A549 (cell line): ENCODE results near the gene AP3D1. TPM values are rescaled to one million over a fixed set of nuclear protein-coding genes. Genes with fewer than 3 reads are reported as not detected.

Experiments used
- ATAC-seq, 2 experiments: fragments of 200-7000 bp in 1 of 2; fragments of >200 bp in 1 of 2; cut with Nextera tagmentation in 1 of 2; cut with Tn5 transposase in 1 of 2; 3 replicates each; pipeline versions ENCODE4 v1.8.0 to v1.9.1; 2018 to 2020; ENCODE audit warnings: mild to moderate bottlenecking in 1 of 2, moderate library complexity in 1 of 2
- CTCF ChIA-PET: fragments of 300-600 bp; sonication (Branson Sonifier 250); formaldehyde crosslinking; extraction: SDS; loops from one replicate; lab custom pipeline; 2021; ENCODE audit warnings: antibody characterized with exemption, inconsistent platforms; lab: Yijun Ruan, JAX
- POLR2A ChIA-PET: fragments of 350-600 bp; formaldehyde crosslinking; extraction: SDS; loops from one replicate; lab custom pipeline; 2021; ENCODE audit warnings: antibody characterized with exemption, inconsistent platforms; lab: Yijun Ruan, JAX
- DNase-seq, 2 experiments: peaks; one replicate each; pipeline versions ENCODE4 v3.0.0 to v3.0.0-alpha.2; 2011 to 2016; ENCODE audit warnings: low read depth in 1 of 2, low spot score in 1 of 2
- FAIRE-seq: peaks from 2 replicates; lab custom pipeline; 2011; peaks lifted over from hg19 to GRCh38; lab: Jason Lieb, UNC
- H3K27ac ChIP-seq, 2 experiments: fragments of >200 bp; sonication (Bioruptor Twin); formaldehyde crosslinking; 3 replicates each; pipeline ENCODE4 v1.5.1; 2016 to 2017
- H3K4me1 ChIP-seq: fragments of >200 bp; sonication (Bioruptor Twin); formaldehyde crosslinking; 3 replicates; pipeline ENCODE4 v1.6.1; 2016
- H3K4me2 ChIP-seq: fragments of >200 bp; sonication (Bioruptor Twin); formaldehyde crosslinking; 3 replicates; pipeline ENCODE4 v1.6.1; 2016
- H3K4me3 ChIP-seq: fragments of >200 bp; sonication (Bioruptor Twin); formaldehyde crosslinking; 3 replicates; pipeline ENCODE4 v1.5.1; 2016
- H3K9me3 ChIP-seq: fragments of >200 bp; sonication (Bioruptor Twin); formaldehyde crosslinking; 3 replicates; pipeline ENCODE4 v1.6.1; 2016
- CBX2 ChIP-seq: fragments of 200-600 bp; sonication (generic); IDR thresholded peaks from 2 replicates; pipeline ENCODE4 v1.6.1; 2016; ENCODE audit warnings: low read depth, mild to moderate bottlenecking, borderline replicate concordance
- CBX8 ChIP-seq: fragments of 200-600 bp; sonication (generic); IDR thresholded peaks from 2 replicates; pipeline ENCODE4 v1.6.1; 2016
- CHD4 ChIP-seq: fragments of 200-600 bp; sonication (generic); IDR thresholded peaks from 2 replicates; pipeline ENCODE4 v1.6.1; 2016; ENCODE audit warnings: antibody characterized with exemption, mild to moderate bottlenecking, borderline replicate concordance
- EHF ChIP-seq: fragments of 250-450 bp; sonication (Bioruptor Pico); IDR thresholded peaks from 2 replicates; pipeline ENCODE4 v1.5.0; 2020; ENCODE audit warnings: mild to moderate bottlenecking
- EP300 ChIP-seq, 2 experiments: fragments of >200 bp; sonication (Bioruptor Twin); formaldehyde crosslinking; IDR thresholded peaks; 2 replicates in 1 of 2; 3 replicates in 1 of 2; pipeline ENCODE4 v1.6.1; 2016 to 2017
- ESRRA ChIP-seq: fragments of 150-350 bp; IDR thresholded peaks from 2 replicates; pipeline ENCODE4 v1.6.1; 2014; ENCODE audit warnings: mild to moderate bottlenecking, low read length, borderline replicate concordance
- FOSL2 ChIP-seq, 2 experiments: fragments of 450-650 bp in 1 of 2; fragments of >200 bp in 1 of 2; sonication (Bioruptor Twin) in 1 of 2; formaldehyde crosslinking; IDR thresholded peaks; 2 replicates each; pipeline versions ENCODE4 v1.5.0 to v1.6.1; 2016 to 2020; ENCODE audit warnings: mild to moderate bottlenecking in 1 of 2, moderate library complexity in 1 of 2
- FOXS1 ChIP-seq: fragments of 250-450 bp; sonication (Bioruptor Pico); IDR thresholded peaks from 2 replicates; pipeline ENCODE4 v1.5.0; 2020; ENCODE audit warnings: mild to moderate bottlenecking, moderate library complexity
- HOXA7 ChIP-seq: fragments of 250-450 bp; sonication (Bioruptor Pico); IDR thresholded peaks from 2 replicates; pipeline ENCODE4 v1.5.0; 2020; ENCODE audit warnings: mild to moderate bottlenecking, moderate library complexity
- JUNB ChIP-seq: fragments of >200 bp; sonication (Bioruptor Twin); formaldehyde crosslinking; IDR thresholded peaks from 2 replicates; pipeline ENCODE4 v1.6.1; 2016
- NFE2L2 ChIP-seq: fragments of 150-350 bp; conservative IDR thresholded peaks from 2 replicates; pipeline ENCODE4 v1.6.1; 2014; ENCODE audit warnings: low read length
- NR3C1 ChIP-seq: fragments of >200 bp; sonication (Bioruptor Twin); formaldehyde crosslinking; IDR thresholded peaks from 3 replicates; pipeline ENCODE4 v1.6.1; 2017
- POLR2AphosphoS2 ChIP-seq: conservative IDR thresholded peaks from 2 replicates; pipeline ENCODE4 v1.6.1; 2012; ENCODE audit warnings: low read length, improper control_type of control experiment, inconsistent platforms
- SMC3 ChIP-seq: fragments of >200 bp; sonication (Bioruptor Twin); formaldehyde crosslinking; IDR thresholded peaks from 3 replicates; pipeline ENCODE4 v1.6.1; 2018; ENCODE audit warnings: inconsistent platforms
- SREBF2 ChIP-seq: fragments of 450-650 bp; IDR thresholded peaks from 2 replicates; pipeline ENCODE4 v1.6.1; 2014; ENCODE audit warnings: mild to moderate bottlenecking, moderate library complexity
- TFCP2L1 ChIP-seq: fragments of 250-450 bp; sonication (Bioruptor Pico); IDR thresholded peaks from 2 replicates; pipeline ENCODE4 v1.5.0; 2021; ENCODE audit warnings: mild to moderate bottlenecking
- ZNF302 ChIP-seq: fragments of 250-450 bp; sonication (Bioruptor Pico); IDR thresholded peaks from 2 replicates; pipeline ENCODE4 v1.9.0; 2021; ENCODE audit warnings: inconsistent platforms, mild to moderate bottlenecking, moderate library complexity
- WGBS: methylation state at CpG from one replicate; pipeline ENCODE4 v1.1.6; 2017; ENCODE audit errors: missing lambda C conversion rate; 5-methylcytosine and 5-hydroxymethylcytosine counted together
- polyA plus RNA-seq, 4 experiments: library from polyadenylated mRNA; depleted of rRNA in 3 of 4; stranded (reverse); fragments of >200 nt; fragmentation: RNase III in 1 of 4; extraction: RNeasy Plus Mini Kit Qiagen cat#74134 plus additional on column Dnase treatment in 1 of 4; gene quantifications; 2 replicates in 3 of 4; 3 replicates in 1 of 4; pipeline ENCODE4 v1.2.3, GENCODE V29; 2011 to 2017
- TF ChIP-seq, protein P1 (sequence below): IDR thresholded peaks from 2 replicates; pipeline ENCODE4 v1.6.1; 2012; ENCODE audit warnings: low read depth, borderline replicate concordance
- TF ChIP-seq, protein P2 (sequence below): fragments of >200 bp; sonication (Bioruptor Twin); formaldehyde crosslinking; IDR thresholded peaks from 3 replicates; pipeline ENCODE4 v1.5.1; 2016
- TF ChIP-seq, protein P3 (sequence below): fragments of 250-450 bp; sonication (Bioruptor Pico); IDR thresholded peaks from 2 replicates; pipeline ENCODE4 v1.5.0; 2021; ENCODE audit warnings: mild to moderate bottlenecking, moderate library complexity, borderline replicate concordance
- TF ChIP-seq, protein P4 (sequence below): fragments of >200 bp; sonication (Bioruptor Twin); formaldehyde crosslinking; IDR thresholded peaks from 2 replicates; pipeline ENCODE4 v1.6.1; 2016
- TF ChIP-seq, protein P5 (sequence below): IDR thresholded peaks from 2 replicates; pipeline ENCODE4 v1.6.1; 2012
- TF ChIP-seq, protein P6 (sequence below): fragments of 200-600 bp; sonication (generic); IDR thresholded peaks from 2 replicates; pipeline ENCODE4 v1.6.1; 2016; ENCODE audit warnings: antibody characterized with exemption, mild to moderate bottlenecking, moderate library complexity
- TF ChIP-seq, protein P7 (sequence below): IDR thresholded peaks from 2 replicates; pipeline ENCODE4 v1.6.1; 2012

AP3D1 gene
- polyA plus RNA-seq, 2 of the 4 experiments (the other 2 are of a cell fraction): 44.4 to 66.9 TPM

DNA sequence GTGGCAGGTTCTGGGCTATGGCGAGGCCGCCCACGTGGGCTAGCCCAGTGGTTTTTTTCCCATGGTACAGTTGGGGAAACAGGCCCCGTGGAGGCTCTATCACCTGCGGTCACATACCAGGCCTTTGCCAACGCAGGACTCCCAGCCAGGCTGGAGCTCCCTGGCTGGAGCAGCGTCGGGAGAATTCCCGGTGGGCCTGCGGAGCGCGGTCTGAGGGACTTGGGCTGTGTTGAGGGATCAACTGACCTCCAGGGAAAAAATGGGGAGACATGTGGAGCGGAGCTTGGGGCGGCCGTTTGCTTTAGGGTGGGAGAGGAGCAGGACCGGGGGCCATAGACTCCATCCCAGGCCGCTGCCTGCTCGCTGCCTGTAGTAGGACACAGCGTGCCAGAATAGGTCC lies 28.7 kb upstream of the AP3D1 start:
- H3K4me2 ChIP-seq: no peak overlapping the region
- H3K4me1 ChIP-seq: no peaks in the 10 kb centered on the region
- H3K27ac ChIP-seq: no peak overlapping the region
- TF ChIP-seq EP300 (IDR thresholded peaks at IDR 0.05): no peak
- no peak for TF ChIP-seq ESRRA
- DNase-seq (no peak), FAIRE-seq (no peak), ATAC-seq (no peak)
- 97% methylated on average over 16 of the region's 19 CpGs for WGBS
- ChIA-PET POLR2A (no interaction called here), CTCF (interaction anchor here (1.0 kb wide), 1 partner anchor 11 kb away, joined by 3 read pairs; no protein-coding TSS in a partner anchor)
- no peak overlapping the region for H3K4me3 ChIP-seq
- no peaks in the 10 kb centered on the region for H3K9me3 ChIP-seq

DNA sequence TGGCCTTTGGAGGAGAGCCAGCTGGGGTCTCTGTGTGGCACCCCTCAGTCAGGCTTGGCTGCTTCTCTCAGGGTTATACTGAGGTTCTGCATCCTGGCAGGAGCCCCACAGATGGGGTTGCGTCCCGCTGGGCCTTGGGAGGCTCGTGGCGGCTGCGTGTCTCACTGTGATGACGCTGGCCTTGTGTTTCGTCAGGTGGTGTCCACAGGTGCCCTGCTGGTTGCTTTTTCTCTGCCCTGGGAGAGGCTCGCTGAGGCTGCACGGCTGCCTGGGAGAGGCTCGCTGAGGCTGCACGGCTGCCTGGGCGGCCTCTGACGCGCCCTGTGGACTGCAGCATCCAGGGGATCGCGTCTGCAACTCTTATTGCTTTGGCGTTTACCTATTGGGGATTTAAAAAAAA lies 27.7 kb upstream of the AP3D1 start:
- H3K4me3 ChIP-seq: no peak overlapping the region
- ATAC-seq (no peak), FAIRE-seq (no peak), DNase-seq (no peak)
- CTCF ChIA-PET: no interaction called here
- POLR2A ChIA-PET: no interaction called here
- no peak for TF ChIP-seq NR3C1
- TF ChIP-seq, protein P1, sequence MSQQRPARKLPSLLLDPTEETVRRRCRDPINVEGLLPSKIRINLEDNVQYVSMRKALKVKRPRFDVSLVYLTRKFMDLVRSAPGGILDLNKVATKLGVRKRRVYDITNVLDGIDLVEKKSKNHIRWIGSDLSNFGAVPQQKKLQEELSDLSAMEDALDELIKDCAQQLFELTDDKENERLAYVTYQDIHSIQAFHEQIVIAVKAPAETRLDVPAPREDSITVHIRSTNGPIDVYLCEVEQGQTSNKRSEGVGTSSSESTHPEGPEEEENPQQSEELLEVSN: no peak
- no peak for TF ChIP-seq FOXS1 (CRISPR knock-in tag)
- TF ChIP-seq, protein P2, sequence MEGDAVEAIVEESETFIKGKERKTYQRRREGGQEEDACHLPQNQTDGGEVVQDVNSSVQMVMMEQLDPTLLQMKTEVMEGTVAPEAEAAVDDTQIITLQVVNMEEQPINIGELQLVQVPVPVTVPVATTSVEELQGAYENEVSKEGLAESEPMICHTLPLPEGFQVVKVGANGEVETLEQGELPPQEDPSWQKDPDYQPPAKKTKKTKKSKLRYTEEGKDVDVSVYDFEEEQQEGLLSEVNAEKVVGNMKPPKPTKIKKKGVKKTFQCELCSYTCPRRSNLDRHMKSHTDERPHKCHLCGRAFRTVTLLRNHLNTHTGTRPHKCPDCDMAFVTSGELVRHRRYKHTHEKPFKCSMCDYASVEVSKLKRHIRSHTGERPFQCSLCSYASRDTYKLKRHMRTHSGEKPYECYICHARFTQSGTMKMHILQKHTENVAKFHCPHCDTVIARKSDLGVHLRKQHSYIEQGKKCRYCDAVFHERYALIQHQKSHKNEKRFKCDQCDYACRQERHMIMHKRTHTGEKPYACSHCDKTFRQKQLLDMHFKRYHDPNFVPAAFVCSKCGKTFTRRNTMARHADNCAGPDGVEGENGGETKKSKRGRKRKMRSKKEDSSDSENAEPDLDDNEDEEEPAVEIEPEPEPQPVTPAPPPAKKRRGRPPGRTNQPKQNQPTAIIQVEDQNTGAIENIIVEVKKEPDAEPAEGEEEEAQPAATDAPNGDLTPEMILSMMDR: no peak
- TF ChIP-seq SREBF2: no peak
- no peak for TF ChIP-seq EHF (CRISPR knock-in tag)
- TF ChIP-seq NFE2L2: no peak
- TF ChIP-seq, protein P3, sequence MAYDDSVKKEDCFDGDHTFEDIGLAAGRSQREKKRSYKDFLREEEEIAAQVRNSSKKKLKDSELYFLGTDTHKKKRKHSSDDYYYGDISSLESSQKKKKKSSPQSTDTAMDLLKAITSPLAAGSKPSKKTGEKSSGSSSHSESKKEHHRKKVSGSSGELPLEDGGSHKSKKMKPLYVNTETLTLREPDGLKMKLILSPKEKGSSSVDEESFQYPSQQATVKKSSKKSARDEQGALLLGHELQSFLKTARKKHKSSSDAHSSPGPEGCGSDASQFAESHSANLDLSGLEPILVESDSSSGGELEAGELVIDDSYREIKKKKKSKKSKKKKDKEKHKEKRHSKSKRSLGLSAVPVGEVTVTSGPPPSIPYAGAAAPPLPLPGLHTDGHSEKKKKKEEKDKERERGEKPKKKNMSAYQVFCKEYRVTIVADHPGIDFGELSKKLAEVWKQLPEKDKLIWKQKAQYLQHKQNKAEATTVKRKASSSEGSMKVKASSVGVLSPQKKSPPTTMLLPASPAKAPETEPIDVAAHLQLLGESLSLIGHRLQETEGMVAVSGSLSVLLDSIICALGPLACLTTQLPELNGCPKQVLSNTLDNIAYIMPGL: no peak
- TF ChIP-seq POLR2AphosphoS2: no peak
- no peak for TF ChIP-seq TFCP2L1 (CRISPR knock-in tag)
- no peak for TF ChIP-seq ZNF302 (CRISPR knock-in tag)
- TF ChIP-seq, protein P4, sequence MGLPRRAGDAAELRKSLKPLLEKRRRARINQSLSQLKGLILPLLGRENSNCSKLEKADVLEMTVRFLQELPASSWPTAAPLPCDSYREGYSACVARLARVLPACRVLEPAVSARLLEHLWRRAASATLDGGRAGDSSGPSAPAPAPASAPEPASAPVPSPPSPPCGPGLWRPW: no peak
- no peak for TF ChIP-seq SMC3
- TF ChIP-seq, protein P5, sequence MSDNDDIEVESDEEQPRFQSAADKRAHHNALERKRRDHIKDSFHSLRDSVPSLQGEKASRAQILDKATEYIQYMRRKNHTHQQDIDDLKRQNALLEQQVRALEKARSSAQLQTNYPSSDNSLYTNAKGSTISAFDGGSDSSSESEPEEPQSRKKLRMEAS: no peak
- no peak for TF ChIP-seq FOSL2 (IDR thresholded peaks at IDR 0.05)
- no peak for TF ChIP-seq FOSL2 (CRISPR knock-in tag; IDR thresholded peaks at IDR 0.05)
- no peaks in the 10 kb centered on the region for H3K9me3 ChIP-seq
- H3K4me1 ChIP-seq: no peaks in the 10 kb centered on the region
- H3K27ac ChIP-seq: no peak overlapping the region
- 95% methylated on average over 10 of the region's 17 CpGs for WGBS
- H3K4me2 ChIP-seq: no peak overlapping the region

DNA sequence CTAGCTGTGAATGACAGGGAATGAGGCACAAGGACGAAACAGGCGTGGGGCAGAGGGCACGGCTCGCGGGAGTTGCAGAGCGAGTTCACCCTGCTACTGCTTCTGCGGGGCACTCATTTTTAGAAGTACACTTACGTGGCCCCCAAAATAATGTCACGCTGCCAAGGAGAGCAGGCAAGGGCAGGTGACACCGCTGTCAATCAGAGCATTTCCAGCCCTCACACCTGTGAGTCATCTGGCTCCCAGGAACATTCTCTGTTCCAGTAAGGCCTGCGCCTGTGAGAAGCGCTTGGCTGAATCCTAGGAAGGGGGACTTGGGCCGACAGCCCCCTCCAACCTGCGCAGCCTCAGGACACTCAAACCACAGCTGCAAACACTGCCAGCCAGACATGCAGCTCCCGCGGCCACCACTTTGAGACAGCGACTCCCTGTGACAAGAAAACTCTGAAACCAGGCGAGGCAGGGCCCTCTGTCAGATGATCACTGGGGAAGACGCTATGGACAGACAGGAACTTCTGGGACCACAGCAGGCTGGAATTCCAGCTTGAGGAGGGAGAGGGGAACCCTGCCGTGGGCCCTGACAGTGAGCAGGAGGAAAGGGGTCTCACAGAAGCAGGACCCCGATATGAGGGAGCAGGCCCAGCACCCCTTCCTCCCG lies 25.1 kb upstream of the AP3D1 start:
- Histone ChIP-seq H3K4me2 (no peak overlapping the region), H3K9me3 (no peaks in the 10 kb centered on the region), H3K27ac (no peak overlapping the region), H3K4me3 (no peak overlapping the region), H3K4me1 (peaks cover 11% of the 10 kb centered on the region)
- ChIA-PET CTCF (interaction anchor here (1.4 kb wide), 1 partner anchor 20 kb away, joined by 4 read pairs; no protein-coding TSS in a partner anchor), POLR2A (no interaction called here)
- 92% methylated on average over 11 of the region's 22 CpGs for WGBS
- FAIRE-seq: no peak
- no peak for DNase-seq
- no peak for ATAC-seq
- TF ChIP-seq, protein P6, sequence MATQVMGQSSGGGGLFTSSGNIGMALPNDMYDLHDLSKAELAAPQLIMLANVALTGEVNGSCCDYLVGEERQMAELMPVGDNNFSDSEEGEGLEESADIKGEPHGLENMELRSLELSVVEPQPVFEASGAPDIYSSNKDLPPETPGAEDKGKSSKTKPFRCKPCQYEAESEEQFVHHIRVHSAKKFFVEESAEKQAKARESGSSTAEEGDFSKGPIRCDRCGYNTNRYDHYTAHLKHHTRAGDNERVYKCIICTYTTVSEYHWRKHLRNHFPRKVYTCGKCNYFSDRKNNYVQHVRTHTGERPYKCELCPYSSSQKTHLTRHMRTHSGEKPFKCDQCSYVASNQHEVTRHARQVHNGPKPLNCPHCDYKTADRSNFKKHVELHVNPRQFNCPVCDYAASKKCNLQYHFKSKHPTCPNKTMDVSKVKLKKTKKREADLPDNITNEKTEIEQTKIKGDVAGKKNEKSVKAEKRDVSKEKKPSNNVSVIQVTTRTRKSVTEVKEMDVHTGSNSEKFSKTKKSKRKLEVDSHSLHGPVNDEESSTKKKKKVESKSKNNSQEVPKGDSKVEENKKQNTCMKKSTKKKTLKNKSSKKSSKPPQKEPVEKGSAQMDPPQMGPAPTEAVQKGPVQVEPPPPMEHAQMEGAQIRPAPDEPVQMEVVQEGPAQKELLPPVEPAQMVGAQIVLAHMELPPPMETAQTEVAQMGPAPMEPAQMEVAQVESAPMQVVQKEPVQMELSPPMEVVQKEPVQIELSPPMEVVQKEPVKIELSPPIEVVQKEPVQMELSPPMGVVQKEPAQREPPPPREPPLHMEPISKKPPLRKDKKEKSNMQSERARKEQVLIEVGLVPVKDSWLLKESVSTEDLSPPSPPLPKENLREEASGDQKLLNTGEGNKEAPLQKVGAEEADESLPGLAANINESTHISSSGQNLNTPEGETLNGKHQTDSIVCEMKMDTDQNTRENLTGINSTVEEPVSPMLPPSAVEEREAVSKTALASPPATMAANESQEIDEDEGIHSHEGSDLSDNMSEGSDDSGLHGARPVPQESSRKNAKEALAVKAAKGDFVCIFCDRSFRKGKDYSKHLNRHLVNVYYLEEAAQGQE: no peak
- TF ChIP-seq EHF (CRISPR knock-in tag) (no peak), CBX2 (no peak), JUNB (no peak), HOXA7 (CRISPR knock-in tag) (no peak), CBX8 (no peak), CHD4 (no peak)
- TF ChIP-seq, protein P7, sequence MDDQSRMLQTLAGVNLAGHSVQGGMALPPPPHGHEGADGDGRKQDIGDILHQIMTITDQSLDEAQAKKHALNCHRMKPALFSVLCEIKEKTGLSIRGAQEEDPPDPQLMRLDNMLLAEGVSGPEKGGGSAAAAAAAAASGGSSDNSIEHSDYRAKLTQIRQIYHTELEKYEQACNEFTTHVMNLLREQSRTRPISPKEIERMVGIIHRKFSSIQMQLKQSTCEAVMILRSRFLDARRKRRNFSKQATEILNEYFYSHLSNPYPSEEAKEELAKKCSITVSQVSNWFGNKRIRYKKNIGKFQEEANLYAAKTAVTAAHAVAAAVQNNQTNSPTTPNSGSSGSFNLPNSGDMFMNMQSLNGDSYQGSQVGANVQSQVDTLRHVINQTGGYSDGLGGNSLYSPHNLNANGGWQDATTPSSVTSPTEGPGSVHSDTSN: no peak
- TF ChIP-seq, protein P1: no peak
